Parathyroid adenoma (tissue), 2 donors: ENCODE measurements around the gene TBCD.

Experiments
- H2AFZ ChIP-seq: fragments of 300-600 bp; sonication (generic); one replicate; pipeline ENCODE4 v1.7.0; 2017; ENCODE audit warnings: antibody characterized with exemption, mild to moderate bottlenecking
- H3K27ac ChIP-seq: fragments of 300-600 bp; sonication (generic); one replicate; pipeline ENCODE4 v1.7.0; 2017
- H3K27me3 ChIP-seq: fragments of 300-600 bp; sonication (generic); one replicate; pipeline ENCODE4 v1.7.0; 2017; ENCODE audit warnings: low read length; ENCODE audit not compliant: control insufficient read depth, insufficient read depth
- H3K36me3 ChIP-seq: fragments of 300-600 bp; sonication (generic); one replicate; pipeline ENCODE4 v1.7.0; 2017; ENCODE audit warnings: low read length; ENCODE audit not compliant: control insufficient read depth, insufficient read depth
- H3K4me1 ChIP-seq: fragments of 300-600 bp; sonication (generic); one replicate; pipeline ENCODE4 v1.7.0; 2017; ENCODE audit warnings: control low read depth
- H3K4me2 ChIP-seq: fragments of 300-600 bp; sonication (generic); one replicate; pipeline ENCODE4 v1.7.0; 2017; ENCODE audit warnings: low read length
- H3K4me3 ChIP-seq: fragments of 300-600 bp; sonication (generic); one replicate; pipeline ENCODE4 v1.7.0; 2017; ENCODE audit warnings: low read depth, low read length
- H3K79me2 ChIP-seq: fragments of 300-600 bp; sonication (generic); one replicate; pipeline ENCODE4 v1.7.0; 2017; ENCODE audit warnings: control low read depth
- H3K9ac ChIP-seq: fragments of 300-600 bp; sonication (generic); one replicate; pipeline ENCODE4 v1.7.0; 2017; ENCODE audit warnings: mild to moderate bottlenecking
- H3K9me3 ChIP-seq: fragments of 300-600 bp; sonication (generic); one replicate; pipeline ENCODE4 v1.7.0; 2017; ENCODE audit warnings: low read length; ENCODE audit not compliant: control insufficient read depth
- TF ChIP-seq, protein P1 (sequence below): fragments of 300-600 bp; sonication (generic); IDR thresholded peaks from one replicate; pipeline ENCODE4 v1.7.0; 2017; ENCODE audit warnings: antibody characterized with exemption, mild to moderate bottlenecking
- donor health status: primary hyperparathyroidism.

TBCD gene

DNA sequence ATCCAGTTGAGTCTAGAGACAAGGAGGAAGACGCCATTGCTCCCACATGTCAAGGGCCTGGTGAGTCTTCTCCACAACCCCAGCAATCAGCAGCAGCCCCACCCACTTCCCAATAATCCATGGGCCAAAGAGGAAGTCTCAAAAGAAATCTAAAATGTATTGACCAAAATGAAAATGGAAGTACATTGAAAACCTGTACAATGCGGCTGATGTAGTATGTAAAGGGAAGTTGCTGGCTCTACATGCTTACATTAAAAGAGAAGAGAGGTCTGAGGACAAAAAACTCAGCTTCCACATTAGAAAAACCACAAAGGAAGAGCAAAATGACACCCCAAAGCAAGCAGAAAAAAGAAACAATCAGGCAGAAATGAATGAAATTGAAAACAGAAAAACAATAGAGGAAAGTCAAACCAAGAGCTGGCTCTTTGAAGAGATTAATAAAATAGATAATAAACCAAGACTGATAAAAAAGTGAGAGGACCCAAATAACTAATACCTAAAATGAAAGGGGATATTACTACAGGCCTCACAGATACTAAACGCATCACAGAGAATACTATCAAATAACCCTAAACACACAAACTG lies 227.0 kb downstream of the TBCD start:
- Histone ChIP-seq H3K9me3 (no peaks in the 10 kb centered on the region), H3K4me2 (no peak overlapping the region), H3K4me3 (no peak overlapping the region), H3K79me2 (no peaks in the 10 kb centered on the region), H3K9ac (no peak overlapping the region), H3K36me3 (no peaks in the 10 kb centered on the region), H3K27me3 (no peaks in the 10 kb centered on the region), H3K4me1 (no peaks in the 10 kb centered on the region), H2AFZ (no peak overlapping the region), H3K27ac (no peak overlapping the region)
- TF ChIP-seq, protein P1, sequence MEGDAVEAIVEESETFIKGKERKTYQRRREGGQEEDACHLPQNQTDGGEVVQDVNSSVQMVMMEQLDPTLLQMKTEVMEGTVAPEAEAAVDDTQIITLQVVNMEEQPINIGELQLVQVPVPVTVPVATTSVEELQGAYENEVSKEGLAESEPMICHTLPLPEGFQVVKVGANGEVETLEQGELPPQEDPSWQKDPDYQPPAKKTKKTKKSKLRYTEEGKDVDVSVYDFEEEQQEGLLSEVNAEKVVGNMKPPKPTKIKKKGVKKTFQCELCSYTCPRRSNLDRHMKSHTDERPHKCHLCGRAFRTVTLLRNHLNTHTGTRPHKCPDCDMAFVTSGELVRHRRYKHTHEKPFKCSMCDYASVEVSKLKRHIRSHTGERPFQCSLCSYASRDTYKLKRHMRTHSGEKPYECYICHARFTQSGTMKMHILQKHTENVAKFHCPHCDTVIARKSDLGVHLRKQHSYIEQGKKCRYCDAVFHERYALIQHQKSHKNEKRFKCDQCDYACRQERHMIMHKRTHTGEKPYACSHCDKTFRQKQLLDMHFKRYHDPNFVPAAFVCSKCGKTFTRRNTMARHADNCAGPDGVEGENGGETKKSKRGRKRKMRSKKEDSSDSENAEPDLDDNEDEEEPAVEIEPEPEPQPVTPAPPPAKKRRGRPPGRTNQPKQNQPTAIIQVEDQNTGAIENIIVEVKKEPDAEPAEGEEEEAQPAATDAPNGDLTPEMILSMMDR: no peak

DNA sequence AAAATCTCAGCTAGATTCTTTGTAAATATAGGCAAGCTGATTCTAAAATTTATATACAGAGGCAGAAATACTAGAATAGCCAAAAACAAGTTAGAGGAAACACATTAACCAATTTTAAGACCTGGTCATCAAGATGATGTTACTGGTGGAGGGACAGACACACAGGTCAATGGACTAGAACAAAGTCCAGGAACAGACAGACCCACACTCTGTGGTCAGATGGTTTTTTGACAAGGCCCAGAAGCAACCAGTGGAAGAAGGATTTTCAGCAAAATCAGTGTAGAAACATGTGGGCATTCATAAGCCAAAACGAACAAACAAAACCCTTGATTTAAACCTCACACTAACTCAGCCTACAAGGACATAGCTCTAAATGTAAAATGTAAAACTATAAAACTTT lies 227.9 kb downstream of the TBCD start:
- H3K4me3 ChIP-seq: no peak overlapping the region
- TF ChIP-seq, protein P1: no peak
- H3K4me1 ChIP-seq: no peaks in the 10 kb centered on the region
- no peak overlapping the region for H3K9ac ChIP-seq
- no peak overlapping the region for H3K27ac ChIP-seq
- H3K4me2 ChIP-seq: no peak overlapping the region
- no peaks in the 10 kb centered on the region for H3K36me3 ChIP-seq
- no peaks in the 10 kb centered on the region for H3K27me3 ChIP-seq
- H3K79me2 ChIP-seq: no peaks in the 10 kb centered on the region
- no peaks in the 10 kb centered on the region for H3K9me3 ChIP-seq
- no peak overlapping the region for H2AFZ ChIP-seq

DNA sequence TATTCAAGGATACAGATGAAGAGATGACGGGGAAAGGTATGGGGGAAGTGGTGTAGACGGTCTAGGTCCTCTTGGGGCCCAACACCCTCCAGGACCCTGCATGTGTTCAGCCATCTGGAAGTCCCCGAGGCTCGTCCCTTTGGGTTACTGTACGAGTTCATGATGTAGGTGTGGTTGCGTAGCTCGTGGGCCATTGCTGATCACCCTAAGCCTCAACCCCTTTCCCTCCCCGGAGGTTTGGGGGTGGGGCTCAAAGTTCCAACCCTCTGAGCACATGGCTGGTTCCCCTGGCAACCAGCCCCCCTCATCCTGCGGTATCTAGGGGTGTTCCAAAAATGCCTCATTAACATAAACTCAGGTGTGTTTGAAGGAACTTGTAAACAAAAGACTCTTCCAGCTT lies 228.8 kb downstream of the TBCD start:
- H3K4me1 ChIP-seq: no peaks in the 10 kb centered on the region
- H2AFZ ChIP-seq: no peak overlapping the region
- no peak overlapping the region for H3K9ac ChIP-seq
- TF ChIP-seq, protein P1: no peak
- no peak overlapping the region for H3K4me2 ChIP-seq
- no peaks in the 10 kb centered on the region for H3K9me3 ChIP-seq
- no peaks in the 10 kb centered on the region for H3K27me3 ChIP-seq
- H3K36me3 ChIP-seq: no peaks in the 10 kb centered on the region
- H3K4me3 ChIP-seq: no peak overlapping the region
- no peak overlapping the region for H3K27ac ChIP-seq
- no peaks in the 10 kb centered on the region for H3K79me2 ChIP-seq

DNA sequence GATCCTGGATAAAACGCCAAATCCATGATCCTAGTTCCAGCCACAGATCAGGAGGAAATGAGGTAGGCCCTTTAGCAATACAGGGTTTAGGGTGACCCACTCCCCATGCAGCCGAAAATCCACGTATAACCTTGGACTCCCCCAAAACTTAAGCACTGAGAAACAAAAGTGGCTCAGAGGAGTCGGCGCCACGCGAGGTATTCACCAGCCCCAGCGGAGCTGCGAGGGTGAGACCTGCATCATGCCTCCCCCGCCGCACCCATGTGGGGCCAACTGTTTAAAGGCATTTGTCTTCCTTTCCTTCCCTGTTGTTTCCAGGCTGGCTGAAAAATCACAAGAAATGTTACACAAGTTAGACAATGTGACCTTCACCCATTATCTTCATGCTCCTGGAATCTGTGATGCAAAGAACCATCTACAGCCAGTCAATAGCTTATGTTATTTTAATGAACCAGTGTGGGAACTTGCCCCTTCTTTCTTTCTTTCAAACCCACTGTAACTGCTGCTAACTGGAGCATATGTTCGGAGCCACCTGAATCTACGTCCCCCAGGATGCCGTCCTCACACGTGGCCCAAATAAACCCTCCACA lies 229.4 kb downstream of the TBCD start:
- H3K4me1 ChIP-seq: peaks cover 4% of the 10 kb centered on the region
- H3K4me2 ChIP-seq: no peak overlapping the region
- H3K36me3 ChIP-seq: no peaks in the 10 kb centered on the region
- no peak overlapping the region for H3K4me3 ChIP-seq
- TF ChIP-seq, protein P1: no peak
- no peak overlapping the region for H2AFZ ChIP-seq
- no peak overlapping the region for H3K27ac ChIP-seq
- H3K9ac ChIP-seq: no peak overlapping the region
- H3K79me2 ChIP-seq: no peaks in the 10 kb centered on the region
- H3K27me3 ChIP-seq: no peaks in the 10 kb centered on the region
- H3K9me3 ChIP-seq: no peaks in the 10 kb centered on the region
